Measurements from ENCODE around the gene MMP21.

The MMP21 gene

GRCh38 chr10:125766511-125766910 is 9.1 kb downstream of the MMP21 start:
- WGBS (ENCODE audit: insufficient coverage) = 100% methylated on average over 1 of the region's 4 CpGs
- Histone ChIP-seq H3K4me3 (ENCODE audit: control insufficient read depth in 1 of 7, extremely low read depth in 1 of 7, insufficient read depth in 4 of 7, low read depth in 2 of 7, low read length in 6 of 7) (no peak overlapping the region), H3K36me3 (ENCODE audit: control insufficient read depth in 4 of 4, insufficient read depth in 4 of 4, low read length in 3 of 4) (peaks cover 7 to 53% (median 35%) of the 10 kb centered on the region in 4 experiments), H3K9me3 (ENCODE audit: control extremely low read depth in 1 of 5, control insufficient read depth in 4 of 5, insufficient read depth in 2 of 5, low read depth in 1 of 5, low read length in 4 of 5) (no peaks in the 10 kb centered on the region), H3K27me3 (replicated peaks in 2 of 5; ENCODE audit: control insufficient read depth in 4 of 5, insufficient read depth in 5 of 5, low read length in 4 of 5) (no peaks in the 10 kb centered on the region), H3K27ac (ENCODE audit: insufficient read depth in 1 of 2, low read depth in 1 of 2, low read length in 2 of 2, poor library complexity in 1 of 2, severe bottlenecking in 2 of 2) (no peak overlapping the region), H3K4me1 (ENCODE audit: control extremely low read depth in 1 of 4, control insufficient read depth in 4 of 4, insufficient read depth in 4 of 4, low read length in 3 of 4) (no peaks in the 10 kb centered on the region)
- POLR2A ChIA-PET = no interaction called here
- CTCF ChIA-PET = no interaction called here
- DNase-seq = no peak

- Histone ChIP-seq H3K4me1 (ENCODE audit: control extremely low read depth in 1 of 4, control insufficient read depth in 4 of 4, insufficient read depth in 4 of 4, low read length in 3 of 4) (no peaks in the 10 kb centered on the region), H3K27me3 (replicated peaks in 2 of 5; ENCODE audit: control insufficient read depth in 4 of 5, insufficient read depth in 5 of 5, low read length in 4 of 5) (no peaks in the 10 kb centered on the region), H3K9me3 (ENCODE audit: control extremely low read depth in 1 of 5, control insufficient read depth in 4 of 5, insufficient read depth in 2 of 5, low read depth in 1 of 5, low read length in 4 of 5) (no peaks in the 10 kb centered on the region), H3K36me3 (ENCODE audit: control insufficient read depth in 4 of 4, insufficient read depth in 4 of 4, low read length in 3 of 4) (peaks cover 7 to 58% (median 38%) of the 10 kb centered on the region in 4 experiments), H3K27ac (ENCODE audit: insufficient read depth in 1 of 2, low read depth in 1 of 2, low read length in 2 of 2, poor library complexity in 1 of 2, severe bottlenecking in 2 of 2) (no peak overlapping the region), H3K4me3 (ENCODE audit: control insufficient read depth in 1 of 7, extremely low read depth in 1 of 7, insufficient read depth in 4 of 7, low read depth in 2 of 7, low read length in 6 of 7) (no peak overlapping the region)
- WGBS (ENCODE audit: insufficient coverage) = 100% methylated on average over 2 of the region's 2 CpGs
- ChIA-PET POLR2A (no interaction called here), CTCF (no interaction called here)
- DNase-seq = no peak
These were observed 9.8 kb downstream of the MMP21 start for GRCh38 chr10:125765835-125766234.

DNA sequence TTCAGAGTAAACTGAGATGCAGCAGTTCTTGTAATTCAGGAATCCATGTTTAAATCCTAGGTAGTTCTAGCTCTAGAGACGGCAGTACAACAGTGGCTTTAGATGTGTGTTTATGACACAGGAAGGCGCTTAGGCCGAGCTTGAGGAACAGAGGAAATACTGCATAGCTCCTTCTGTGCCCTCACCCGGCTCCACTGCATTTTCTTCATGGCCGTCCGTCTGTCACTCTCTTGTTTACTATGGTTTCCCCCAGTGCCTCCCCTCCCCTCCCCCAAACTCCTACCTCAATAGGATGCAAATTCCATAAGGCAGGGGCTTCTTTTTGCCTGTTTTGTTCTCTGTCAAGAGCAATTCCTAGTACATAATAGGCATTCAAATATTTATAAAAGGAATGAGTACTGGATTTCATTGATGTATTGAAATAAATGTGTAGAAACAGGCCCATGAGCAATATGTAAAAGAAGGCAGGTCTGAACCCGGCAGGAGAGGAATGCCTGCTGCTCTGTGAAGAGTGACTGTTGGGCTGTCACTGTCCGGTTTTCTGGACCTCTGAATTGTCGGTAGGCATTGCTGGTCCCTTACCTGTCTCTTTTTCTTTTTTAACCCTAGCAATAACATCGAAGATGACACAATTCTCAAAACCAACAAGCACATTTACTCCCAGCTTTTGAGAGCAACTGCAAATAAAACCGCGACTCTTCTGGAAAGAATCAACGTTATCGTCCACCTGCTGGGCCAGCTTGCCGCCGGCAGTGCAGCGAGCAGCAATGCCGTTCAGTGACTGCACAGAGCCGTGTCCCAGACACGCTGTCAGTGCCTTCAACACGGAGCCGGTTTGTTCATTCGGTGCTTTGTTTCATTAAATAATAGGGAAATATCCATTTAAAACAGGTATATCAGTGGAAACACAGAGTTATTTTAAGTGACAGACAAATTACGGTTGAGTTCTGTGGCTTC is 12.7 kb downstream of the MMP21 start:
- Histone ChIP-seq H3K36me3 (ENCODE audit: control insufficient read depth in 4 of 4, insufficient read depth in 4 of 4, low read length in 3 of 4) (peaks cover 16 to 77% (median 52%) of the 10 kb centered on the region in 4 experiments), H3K4me1 (ENCODE audit: control extremely low read depth in 1 of 4, control insufficient read depth in 4 of 4, insufficient read depth in 4 of 4, low read length in 3 of 4) (no peaks in the 10 kb centered on the region), H3K27ac (ENCODE audit: insufficient read depth in 1 of 2, low read depth in 1 of 2, low read length in 2 of 2, poor library complexity in 1 of 2, severe bottlenecking in 2 of 2) (no peak overlapping the region), H3K4me3 (ENCODE audit: control insufficient read depth in 1 of 7, extremely low read depth in 1 of 7, insufficient read depth in 4 of 7, low read depth in 2 of 7, low read length in 6 of 7) (no peak overlapping the region), H3K27me3 (replicated peaks in 2 of 5; ENCODE audit: control insufficient read depth in 4 of 5, insufficient read depth in 5 of 5, low read length in 4 of 5) (no peaks in the 10 kb centered on the region), H3K9me3 (ENCODE audit: control extremely low read depth in 1 of 5, control insufficient read depth in 4 of 5, insufficient read depth in 2 of 5, low read depth in 1 of 5, low read length in 4 of 5) (no peaks in the 10 kb centered on the region)
- DNase-seq = no peak
- ChIA-PET POLR2A (no interaction called here), CTCF (no interaction called here)
- 95% methylated on average over 8 of the region's 24 CpGs for WGBS (ENCODE audit: insufficient coverage)

- ChIA-PET POLR2A (no interaction called here), CTCF (no interaction called here)
- DNase-seq = no peak
- WGBS (ENCODE audit: insufficient coverage) = 93% methylated on average over 1 of the region's 1 CpG
- Histone ChIP-seq H3K36me3 (ENCODE audit: control insufficient read depth in 4 of 4, insufficient read depth in 4 of 4, low read length in 3 of 4) (peaks cover 17 to 84% (median 53%) of the 10 kb centered on the region in 4 experiments), H3K27me3 (replicated peaks in 2 of 5; ENCODE audit: control insufficient read depth in 4 of 5, insufficient read depth in 5 of 5, low read length in 4 of 5) (no peaks in the 10 kb centered on the region), H3K4me3 (ENCODE audit: control insufficient read depth in 1 of 7, extremely low read depth in 1 of 7, insufficient read depth in 4 of 7, low read depth in 2 of 7, low read length in 6 of 7) (no peak overlapping the region), H3K9me3 (ENCODE audit: control extremely low read depth in 1 of 5, control insufficient read depth in 4 of 5, insufficient read depth in 2 of 5, low read depth in 1 of 5, low read length in 4 of 5) (no peaks in the 10 kb centered on the region), H3K4me1 (ENCODE audit: control extremely low read depth in 1 of 4, control insufficient read depth in 4 of 4, insufficient read depth in 4 of 4, low read length in 3 of 4) (no peaks in the 10 kb centered on the region), H3K27ac (ENCODE audit: insufficient read depth in 1 of 2, low read depth in 1 of 2, low read length in 2 of 2, poor library complexity in 1 of 2, severe bottlenecking in 2 of 2) (no peak overlapping the region)
These were observed 13.7 kb downstream of the MMP21 start for GRCh38 chr10:125761961-125762360.

DNA sequence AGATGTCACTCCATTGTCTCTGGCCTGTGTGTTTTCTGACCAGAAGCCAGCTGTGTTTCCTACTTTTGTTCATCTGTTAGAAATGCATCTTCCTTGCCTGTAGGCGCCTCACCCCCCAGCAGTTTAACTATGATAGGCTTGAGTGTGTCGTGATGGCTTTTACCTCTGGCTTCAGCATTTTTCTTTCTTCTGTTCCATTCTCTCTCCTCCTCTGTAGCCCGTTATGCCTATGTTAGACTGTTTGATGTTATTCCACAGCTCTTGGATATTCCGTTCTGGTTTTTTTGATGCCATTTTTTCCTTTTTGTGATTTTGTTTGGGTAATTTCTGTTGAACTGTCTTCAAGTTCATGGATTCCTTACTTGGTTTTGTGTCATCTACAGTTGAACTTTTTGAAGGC is 17.9 kb downstream of the MMP21 start:
- Histone ChIP-seq H3K27ac (ENCODE audit: insufficient read depth in 1 of 2, low read depth in 1 of 2, low read length in 2 of 2, poor library complexity in 1 of 2, severe bottlenecking in 2 of 2) (no peak overlapping the region), H3K36me3 (ENCODE audit: control insufficient read depth in 4 of 4, insufficient read depth in 4 of 4, low read length in 3 of 4) (peaks cover 27 to 84% (median 50%) of the 10 kb centered on the region in 4 experiments), H3K27me3 (replicated peaks in 2 of 5; ENCODE audit: control insufficient read depth in 4 of 5, insufficient read depth in 5 of 5, low read length in 4 of 5) (no peaks in the 10 kb centered on the region), H3K4me3 (ENCODE audit: control insufficient read depth in 1 of 7, extremely low read depth in 1 of 7, insufficient read depth in 4 of 7, low read depth in 2 of 7, low read length in 6 of 7) (no peak overlapping the region), H3K4me1 (ENCODE audit: control extremely low read depth in 1 of 4, control insufficient read depth in 4 of 4, insufficient read depth in 4 of 4, low read length in 3 of 4) (no peaks in the 10 kb centered on the region), H3K9me3 (ENCODE audit: control extremely low read depth in 1 of 5, control insufficient read depth in 4 of 5, insufficient read depth in 2 of 5, low read depth in 1 of 5, low read length in 4 of 5) (no peaks in the 10 kb centered on the region)
- ChIA-PET CTCF (no interaction called here), POLR2A (no interaction called here)
- DNase-seq = no peak
- WGBS (ENCODE audit: insufficient coverage) = 100% methylated on average over 4 of the region's 4 CpGs

- Histone ChIP-seq H3K36me3 (ENCODE audit: control insufficient read depth in 4 of 4, insufficient read depth in 4 of 4, low read length in 3 of 4) (peaks cover 27 to 84% (median 45%) of the 10 kb centered on the region in 4 experiments), H3K4me1 (ENCODE audit: control extremely low read depth in 1 of 4, control insufficient read depth in 4 of 4, insufficient read depth in 4 of 4, low read length in 3 of 4) (no peaks in the 10 kb centered on the region), H3K27ac (ENCODE audit: insufficient read depth in 1 of 2, low read depth in 1 of 2, low read length in 2 of 2, poor library complexity in 1 of 2, severe bottlenecking in 2 of 2) (no peak overlapping the region), H3K27me3 (replicated peaks in 2 of 5; ENCODE audit: control insufficient read depth in 4 of 5, insufficient read depth in 5 of 5, low read length in 4 of 5) (no peaks in the 10 kb centered on the region), H3K4me3 (ENCODE audit: control insufficient read depth in 1 of 7, extremely low read depth in 1 of 7, insufficient read depth in 4 of 7, low read depth in 2 of 7, low read length in 6 of 7) (no peak overlapping the region), H3K9me3 (ENCODE audit: control extremely low read depth in 1 of 5, control insufficient read depth in 4 of 5, insufficient read depth in 2 of 5, low read depth in 1 of 5, low read length in 4 of 5) (no peaks in the 10 kb centered on the region)
- DNase-seq = no peak
- CTCF ChIA-PET = no interaction called here
- POLR2A ChIA-PET = no interaction called here
- WGBS (ENCODE audit: insufficient coverage) = no CpG with 5 or more reads among the region's 5 CpGs
These were observed 18.7 kb downstream of the MMP21 start for GRCh38 chr10:125756853-125757487.

DNA sequence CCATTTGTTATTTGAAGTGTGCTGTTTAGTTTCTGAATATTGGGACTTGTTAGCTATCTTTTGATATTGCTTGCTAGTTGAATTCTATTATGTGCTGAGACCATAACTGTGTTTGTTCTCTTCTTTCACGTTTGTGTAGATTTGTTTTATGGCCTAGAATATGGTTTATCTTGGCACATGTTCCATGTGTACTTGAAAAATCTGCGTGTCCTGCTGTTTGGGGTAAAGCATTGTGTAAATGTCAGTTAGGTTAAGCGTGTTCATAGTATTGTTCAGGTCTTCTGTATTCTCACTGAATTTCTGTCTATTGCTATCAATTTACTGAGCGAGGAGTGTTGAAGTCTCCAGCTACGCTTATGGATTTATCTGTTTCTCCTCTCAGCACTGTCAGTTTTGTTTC is 19.4 kb downstream of the MMP21 start:
- H3K27me3 ChIP-seq (replicated peaks in 2 of 5; ENCODE audit: control insufficient read depth in 4 of 5, insufficient read depth in 5 of 5, low read length in 4 of 5) = no peaks in the 10 kb centered on the region
- no peaks in the 10 kb centered on the region for H3K4me1 ChIP-seq (ENCODE audit: control extremely low read depth in 1 of 4, control insufficient read depth in 4 of 4, insufficient read depth in 4 of 4, low read length in 3 of 4)
- 93% methylated on average over 2 of the region's 5 CpGs for WGBS (ENCODE audit: insufficient coverage)
- ChIA-PET CTCF (no interaction called here), POLR2A (no interaction called here)
- H3K9me3 ChIP-seq (ENCODE audit: control extremely low read depth in 1 of 5, control insufficient read depth in 4 of 5, insufficient read depth in 2 of 5, low read depth in 1 of 5, low read length in 4 of 5) = no peaks in the 10 kb centered on the region
- H3K4me3 ChIP-seq (ENCODE audit: control insufficient read depth in 1 of 7, extremely low read depth in 1 of 7, insufficient read depth in 4 of 7, low read depth in 2 of 7, low read length in 6 of 7) = no peak overlapping the region
- H3K36me3 ChIP-seq (ENCODE audit: control insufficient read depth in 4 of 4, insufficient read depth in 4 of 4, low read length in 3 of 4) = peaks cover 33 to 84% (median 48%) of the 10 kb centered on the region in 4 experiments
- no peak overlapping the region for H3K27ac ChIP-seq (ENCODE audit: insufficient read depth in 1 of 2, low read depth in 1 of 2, low read length in 2 of 2, poor library complexity in 1 of 2, severe bottlenecking in 2 of 2)
- no peak for DNase-seq
